ENCODE data around the gene SRMS.

- TF ChIP-seq CTCF (conservative IDR thresholded peaks at IDR 0.05 in 1 of 2, IDR thresholded peaks at IDR 0.05 in 1 of 2; ENCODE audit: low read depth in 1 of 2, low read length in 2 of 2) (peak; percentile 23 to 44), EZH2 (IDR thresholded peaks at IDR 0.05; ENCODE audit: low read length, missing control alignments) (no peak)
These were observed 33.4 kb upstream of the SRMS start for GRCh38 chr20:63580796-63581461.
